HL-60 (cell line): ENCODE data around the gene BCL7A.

Source experiments
- CTCF ChIP-seq: IDR thresholded peaks from one replicate; pipeline ENCODE4 v1.5.1; 2011; ENCODE audit warnings: low read length, control low read depth, inconsistent platforms; ENCODE audit not compliant: insufficient read depth
- POLR2AphosphoS5 ChIP-seq: IDR thresholded peaks from 2 replicates; pipeline ENCODE4 v1.6.1; 2012; ENCODE audit warnings: low read depth

- TF ChIP-seq CTCF: no peak
- TF ChIP-seq POLR2AphosphoS5: no peak
These were observed 26.5 kb downstream of the BCL7A start for GRCh38 chr12:122048151-122048550.
